Endometrial microvascular endothelial cells (primary cell): ENCODE data around the gene ENG. TPM values are rescaled to one million over a fixed set of nuclear protein-coding genes. Genes with fewer than 3 reads are reported as not detected.

Experiments used
- in situ Hi-C: cut with HindIII; loops from 2 replicates; pipeline ENCODE4 v1.10.0; 2017; ENCODE audit warnings: low sequenced_read_pairs, low pct_unique_long_range_greater_than_20kb; ENCODE audit errors: inconsistent ontology term
- total RNA-seq: library from RNA; depleted of rRNA; stranded (reverse); fragments of >200 nt; gene quantifications from one replicate; pipeline ENCODE4 v1.2.3, GENCODE V29; 2015; ENCODE audit errors: inconsistent ontology term

ENG gene
- total RNA-seq, 1 donor from 2014 or later, result 436 TPM

- in situ Hi-C loops, result no loop called here
These were observed 44.7 kb downstream of the ENG start for GRCh38 chr9:127809540-127810377.

- in situ Hi-C loops, result no loop called here
These were observed 45.4 kb downstream of the ENG start for GRCh38 chr9:127809002-127809539.

GRCh38 chr9:127808347-127809001 lies 46.0 kb downstream of the ENG start:
- in situ Hi-C loops, result no loop called here

GRCh38 chr9:127806871-127807270 lies 47.6 kb downstream of the ENG start:
- in situ Hi-C loops, result no loop called here

GRCh38 chr9:127805620-127806019 lies 48.8 kb downstream of the ENG start:
- in situ Hi-C loops, result no loop called here

GRCh38 chr9:127803507-127804352 lies 50.7 kb downstream of the ENG start:
- in situ Hi-C loops, result no loop called here

GRCh38 chr9:127802576-127803443 lies 51.6 kb downstream of the ENG start, which contains the start of gene FPGS:
FPGS (plus strand) TSS chr9:127802882; CDS start chr9:127802925, 43 bp downstream.
- in situ Hi-C loops, result no loop called here

- in situ Hi-C loops, result no loop called here
These were observed 52.4 kb downstream of the ENG start for GRCh38 chr9:127801955-127802575.

- in situ Hi-C loops, result no loop called here
These were observed 57.5 kb downstream of the ENG start for GRCh38 chr9:127796852-127797370.

GRCh38 chr9:127796225-127796813 lies 58.1 kb downstream of the ENG start:
- in situ Hi-C loops, result no loop called here

GRCh38 chr9:127794001-127794791 lies 60.3 kb downstream of the ENG start:
- in situ Hi-C loops, result no loop called here

- in situ Hi-C loops, result no loop called here
These were observed 61.3 kb downstream of the ENG start for GRCh38 chr9:127793093-127793708.

GRCh38 chr9:127792417-127793031 lies 61.9 kb downstream of the ENG start:
- in situ Hi-C loops, result no loop called here

- in situ Hi-C loops, result no loop called here
These were observed 63.4 kb downstream of the ENG start for GRCh38 chr9:127791085-127791484.

- in situ Hi-C loops, result no loop called here
These were observed 64.2 kb downstream of the ENG start for GRCh38 chr9:127790094-127790855.
